ENCODE results near the gene ANKRD60. TPM values are rescaled to one million over a fixed set of nuclear protein-coding genes. Genes with fewer than 3 reads are reported as not detected.

The ANKRD60 gene
- total and polyA plus RNA-seq, 2 donors (not counting 1 experiment from before 2014, with no cell fraction given) = 0.27 TPM; not detected in 1

DNA sequence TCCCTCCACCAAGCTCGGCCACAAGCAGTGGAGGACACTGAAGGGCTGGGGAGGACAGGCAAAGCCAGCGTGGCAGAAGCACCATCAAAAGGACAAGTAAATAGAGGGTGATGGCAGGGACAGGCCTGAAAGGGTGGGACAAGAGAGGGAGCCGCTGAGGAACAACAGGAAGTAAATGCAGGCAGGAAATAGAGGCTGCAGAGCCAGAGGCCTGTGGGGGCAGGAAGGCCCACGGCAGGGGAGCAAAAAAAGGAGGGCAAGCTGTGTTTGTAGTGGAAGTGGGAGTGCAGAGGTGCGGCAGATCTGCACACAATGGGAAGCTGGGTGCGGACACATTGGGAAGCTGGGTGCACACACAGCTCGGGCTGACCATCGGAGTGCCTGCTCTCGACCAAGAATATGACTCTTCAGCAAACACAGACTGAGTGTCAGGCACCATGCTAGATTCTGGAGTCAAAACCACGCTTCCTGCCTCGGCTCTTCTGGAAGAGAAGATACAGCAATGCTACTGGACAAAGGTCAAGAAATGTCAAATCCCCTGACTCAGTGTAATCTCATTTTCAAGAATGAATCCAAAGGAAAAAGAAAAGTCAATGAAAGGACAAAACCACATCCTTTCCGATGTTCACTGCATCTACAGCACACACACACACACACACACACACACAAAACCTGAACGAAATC is 40.6 kb upstream of the ANKRD60 start:
- Histone ChIP-seq H3K9me3 (ENCODE audit: control extremely low read depth in 1 of 3, control insufficient read depth in 2 of 3, insufficient read depth in 1 of 3, low read length in 2 of 3) (no peaks in the 10 kb centered on the region), H3K4me1 (ENCODE audit: control insufficient read depth in 2 of 2, insufficient read depth in 2 of 2, low read length in 2 of 2) (no peaks in the 10 kb centered on the region), H3K4me2 (replicated peaks; ENCODE audit: low read depth, low read length, poor library complexity, severe bottlenecking) (no peak overlapping the region), H3K27ac (ENCODE audit: low read length in 2 of 2) (no peak overlapping the region), H3K4me3 (ENCODE audit: control extremely low read depth in 1 of 5, extremely low read depth in 1 of 5, insufficient read depth in 1 of 5, low read depth in 2 of 5, low read length in 4 of 5) (no peak overlapping the region), H3K36me3 (replicated peaks in 1 of 2; ENCODE audit: control extremely low read depth in 1 of 2, control insufficient read depth in 1 of 2, extremely low read depth in 1 of 2, insufficient read depth in 2 of 2, low read length in 1 of 2) (peaks cover 0 to 69% of the 10 kb centered on the region in 2 experiments), H4K20me1 (ENCODE audit: control insufficient read depth, insufficient read depth, low read length, poor library complexity, severe bottlenecking) (peaks cover 6% of the 10 kb centered on the region), H3K27me3 (replicated peaks in 1 of 4; ENCODE audit: control extremely low read depth in 1 of 4, control insufficient read depth in 3 of 4, insufficient read depth in 4 of 4, low read length in 3 of 4) (no peaks in the 10 kb centered on the region), H3K9ac (ENCODE audit: low read length) (no peak overlapping the region), H2AFZ (ENCODE audit: insufficient read depth, low read depth, low read length, poor library complexity, severe bottlenecking) (no peak overlapping the region), H3K79me2 (ENCODE audit: control insufficient read depth, insufficient read depth, low read length) (peaks cover 26% of the 10 kb centered on the region)
- H3K9me3 Mint-ChIP-seq (ENCODE audit: insufficient read depth) = no peaks in the 10 kb centered on the region
- H3K4me1 Mint-ChIP-seq = no peaks in the 10 kb centered on the region
- TF ChIP-seq EZH2 (IDR thresholded peaks at IDR 0.05; ENCODE audit: borderline replicate concordance, insufficient read depth, low read depth, low read length, poor library complexity, severe bottlenecking) = no peak
- TF ChIP-seq, protein P1, sequence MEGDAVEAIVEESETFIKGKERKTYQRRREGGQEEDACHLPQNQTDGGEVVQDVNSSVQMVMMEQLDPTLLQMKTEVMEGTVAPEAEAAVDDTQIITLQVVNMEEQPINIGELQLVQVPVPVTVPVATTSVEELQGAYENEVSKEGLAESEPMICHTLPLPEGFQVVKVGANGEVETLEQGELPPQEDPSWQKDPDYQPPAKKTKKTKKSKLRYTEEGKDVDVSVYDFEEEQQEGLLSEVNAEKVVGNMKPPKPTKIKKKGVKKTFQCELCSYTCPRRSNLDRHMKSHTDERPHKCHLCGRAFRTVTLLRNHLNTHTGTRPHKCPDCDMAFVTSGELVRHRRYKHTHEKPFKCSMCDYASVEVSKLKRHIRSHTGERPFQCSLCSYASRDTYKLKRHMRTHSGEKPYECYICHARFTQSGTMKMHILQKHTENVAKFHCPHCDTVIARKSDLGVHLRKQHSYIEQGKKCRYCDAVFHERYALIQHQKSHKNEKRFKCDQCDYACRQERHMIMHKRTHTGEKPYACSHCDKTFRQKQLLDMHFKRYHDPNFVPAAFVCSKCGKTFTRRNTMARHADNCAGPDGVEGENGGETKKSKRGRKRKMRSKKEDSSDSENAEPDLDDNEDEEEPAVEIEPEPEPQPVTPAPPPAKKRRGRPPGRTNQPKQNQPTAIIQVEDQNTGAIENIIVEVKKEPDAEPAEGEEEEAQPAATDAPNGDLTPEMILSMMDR (IDR thresholded peaks at IDR 0.05) = no peak
- DNase-seq (no peak), ATAC-seq (ENCODE audit: low read depth) (no peak)
- ChIA-PET CTCF (no interaction called here), POLR2A (no interaction called here)
- intact Hi-C loops (cut with micrococcal nuclease) = no loop called here
- WGBS (ENCODE audit: insufficient coverage) = 78% methylated on average over 10 of the region's 13 CpGs
- no peak overlapping the region for H3K27ac Mint-ChIP-seq
- H3K27me3 Mint-ChIP-seq = no peaks in the 10 kb centered on the region
- H3K4me3 Mint-ChIP-seq = no peak overlapping the region

DNA sequence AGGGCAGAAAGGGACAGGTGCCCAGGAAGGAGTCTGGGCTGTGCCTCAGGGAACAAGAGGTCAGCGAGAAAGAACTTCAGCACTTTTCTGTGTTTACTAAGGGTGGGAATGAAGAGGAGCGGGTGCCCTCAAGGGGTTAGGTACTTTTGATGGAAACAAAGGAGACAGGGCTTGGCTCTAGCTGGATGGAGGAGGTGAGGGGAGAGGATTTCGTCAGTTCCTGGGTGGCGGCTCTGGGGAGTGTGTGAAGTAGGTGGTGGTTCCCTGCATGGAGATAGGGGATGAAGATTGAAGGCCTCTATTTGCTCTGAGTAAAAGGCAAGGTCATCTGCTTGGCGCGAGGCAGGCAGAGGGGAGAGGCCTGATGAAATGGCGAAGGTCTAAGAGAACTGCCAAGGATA is 40.0 kb upstream of the ANKRD60 start:
- peaks cover 0 to 75% of the 10 kb centered on the region in 2 experiments for H3K36me3 ChIP-seq (replicated peaks in 1 of 2; ENCODE audit: control extremely low read depth in 1 of 2, control insufficient read depth in 1 of 2, extremely low read depth in 1 of 2, insufficient read depth in 2 of 2, low read length in 1 of 2)
- DNase-seq (no peak), ATAC-seq (ENCODE audit: low read depth) (no peak)
- H2AFZ ChIP-seq (ENCODE audit: insufficient read depth, low read depth, low read length, poor library complexity, severe bottlenecking) = no peak overlapping the region
- H4K20me1 ChIP-seq (ENCODE audit: control insufficient read depth, insufficient read depth, low read length, poor library complexity, severe bottlenecking) = peaks cover 6% of the 10 kb centered on the region
- no peak overlapping the region for H3K9ac ChIP-seq (ENCODE audit: low read length)
- H3K27me3 ChIP-seq (replicated peaks in 1 of 4; ENCODE audit: control extremely low read depth in 1 of 4, control insufficient read depth in 3 of 4, insufficient read depth in 4 of 4, low read length in 3 of 4) = no peaks in the 10 kb centered on the region
- intact Hi-C loops (cut with micrococcal nuclease) = no loop called here
- no peak overlapping the region for H3K4me2 ChIP-seq (replicated peaks; ENCODE audit: low read depth, low read length, poor library complexity, severe bottlenecking)
- H3K79me2 ChIP-seq (ENCODE audit: control insufficient read depth, insufficient read depth, low read length) = peaks cover 19% of the 10 kb centered on the region
- Mint-ChIP-seq H3K4me3 (no peak overlapping the region), H3K27ac (no peak overlapping the region), H3K27me3 (no peaks in the 10 kb centered on the region), H3K4me1 (no peaks in the 10 kb centered on the region), H3K9me3 (ENCODE audit: insufficient read depth) (no peaks in the 10 kb centered on the region)
- ChIA-PET CTCF (no interaction called here), POLR2A (no interaction called here)
- 97% methylated on average over 7 of the region's 7 CpGs for WGBS (ENCODE audit: insufficient coverage)
- TF ChIP-seq EZH2 (IDR thresholded peaks at IDR 0.05; ENCODE audit: borderline replicate concordance, insufficient read depth, low read depth, low read length, poor library complexity, severe bottlenecking) = no peak
- TF ChIP-seq, protein P1 (IDR thresholded peaks at IDR 0.05) = no peak
- no peaks in the 10 kb centered on the region for H3K9me3 ChIP-seq (ENCODE audit: control extremely low read depth in 1 of 3, control insufficient read depth in 2 of 3, insufficient read depth in 1 of 3, low read length in 2 of 3)
- H3K27ac ChIP-seq (ENCODE audit: low read length in 2 of 2) = no peak overlapping the region
- H3K4me1 ChIP-seq (ENCODE audit: control insufficient read depth in 2 of 2, insufficient read depth in 2 of 2, low read length in 2 of 2) = no peaks in the 10 kb centered on the region
- no peak overlapping the region for H3K4me3 ChIP-seq (ENCODE audit: control extremely low read depth in 1 of 5, extremely low read depth in 1 of 5, insufficient read depth in 1 of 5, low read depth in 2 of 5, low read length in 4 of 5)

Measured in B cell (primary cell).